DMS114 treated with DMSO at 0.1 percent for 48 hours (cell line): ENCODE results near the gene ATP2A1.
"Not testable (repeated sequence)": the region's sequence is repeated elsewhere in the genome, so short reads cannot be mapped to it uniquely, and the experiment has no call there.

ENCODE experiments used
- DNase-seq: peaks from one replicate; lab custom pipeline; 2025; ENCODE audit not compliant: unreplicated experiment; lab: John Stamatoyannopoulos, UW

The ATP2A1 gene

DNA sequence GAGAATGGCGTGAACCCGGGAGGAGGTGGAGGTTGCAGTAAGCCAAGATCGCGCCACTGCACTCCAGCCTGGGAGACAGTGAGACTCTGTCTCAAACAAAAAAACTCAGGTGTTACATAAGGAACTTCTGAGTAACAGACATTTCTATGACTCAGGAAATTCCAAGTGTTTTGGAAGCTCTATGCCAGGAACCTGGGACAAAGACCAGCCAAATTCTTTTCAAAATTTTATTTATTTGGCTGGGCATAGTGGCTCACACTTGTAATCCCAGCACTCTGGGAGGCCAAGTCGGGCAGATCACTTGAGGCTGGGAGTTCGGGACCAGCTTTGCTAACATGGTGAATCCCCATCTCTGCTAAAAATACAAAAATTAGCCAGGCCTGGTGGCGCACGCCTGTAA lies 19.9 kb upstream of the ATP2A1 start:
- no peak for DNase-seq

DNA sequence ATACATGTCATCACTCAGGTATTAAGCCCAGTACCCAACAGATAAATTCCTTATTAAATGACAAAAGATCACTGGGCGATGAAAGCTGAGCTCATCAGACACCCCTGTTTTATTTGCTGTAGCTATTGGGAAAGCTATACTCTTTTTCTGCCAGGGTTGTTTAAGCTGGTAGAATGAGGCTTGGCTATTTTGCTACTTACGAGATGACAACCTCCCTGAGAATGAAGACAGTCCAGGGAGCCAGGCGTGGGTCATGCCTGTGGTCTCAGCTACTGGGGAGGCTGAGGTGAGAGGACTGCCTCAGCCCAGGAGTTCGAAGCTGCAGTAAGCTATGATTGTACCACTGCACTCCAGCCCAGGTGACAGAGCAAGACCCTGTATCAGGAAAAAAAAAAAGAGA lies 19.0 kb upstream of the ATP2A1 start:
- no peak for DNase-seq

- DNase-seq, result no peak
Observed at GRCh38 chr16:28863929-28864793, 14.1 kb upstream of the ATP2A1 start.

DNA sequence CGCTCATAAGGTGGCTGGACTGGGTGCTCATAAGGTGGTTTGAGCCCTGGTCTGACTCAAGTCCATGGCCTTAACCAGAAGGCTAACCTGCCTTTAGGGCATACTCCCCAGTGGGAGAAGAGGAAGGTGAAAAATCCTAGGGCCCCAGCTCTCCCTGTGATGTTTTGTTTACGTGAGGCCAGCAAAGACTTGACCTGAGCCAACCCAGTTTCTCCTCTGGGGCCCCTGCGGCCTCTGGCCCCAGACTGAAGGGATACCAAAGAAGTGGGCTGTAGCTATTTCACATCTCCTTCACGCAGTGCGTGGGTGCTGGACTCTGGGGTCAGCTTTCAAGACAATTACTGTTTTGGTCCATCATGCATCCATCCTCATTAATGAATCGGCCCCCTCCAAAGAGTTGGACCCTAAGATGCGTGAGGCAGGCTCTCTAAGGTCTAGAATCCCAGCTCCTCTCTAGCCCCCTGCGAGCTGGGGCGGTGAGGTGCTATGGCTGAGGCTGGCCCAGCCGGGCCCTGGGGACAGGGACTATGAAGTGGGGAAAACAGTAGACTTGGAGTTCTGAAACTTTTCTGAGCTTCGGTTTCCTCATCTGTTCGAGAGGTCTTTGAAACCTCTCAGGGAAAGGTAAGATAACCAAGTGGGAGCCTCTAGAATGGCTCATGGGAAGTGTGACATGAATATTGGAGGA lies 13.1 kb upstream of the ATP2A1 start:
- no peak for DNase-seq

DNA sequence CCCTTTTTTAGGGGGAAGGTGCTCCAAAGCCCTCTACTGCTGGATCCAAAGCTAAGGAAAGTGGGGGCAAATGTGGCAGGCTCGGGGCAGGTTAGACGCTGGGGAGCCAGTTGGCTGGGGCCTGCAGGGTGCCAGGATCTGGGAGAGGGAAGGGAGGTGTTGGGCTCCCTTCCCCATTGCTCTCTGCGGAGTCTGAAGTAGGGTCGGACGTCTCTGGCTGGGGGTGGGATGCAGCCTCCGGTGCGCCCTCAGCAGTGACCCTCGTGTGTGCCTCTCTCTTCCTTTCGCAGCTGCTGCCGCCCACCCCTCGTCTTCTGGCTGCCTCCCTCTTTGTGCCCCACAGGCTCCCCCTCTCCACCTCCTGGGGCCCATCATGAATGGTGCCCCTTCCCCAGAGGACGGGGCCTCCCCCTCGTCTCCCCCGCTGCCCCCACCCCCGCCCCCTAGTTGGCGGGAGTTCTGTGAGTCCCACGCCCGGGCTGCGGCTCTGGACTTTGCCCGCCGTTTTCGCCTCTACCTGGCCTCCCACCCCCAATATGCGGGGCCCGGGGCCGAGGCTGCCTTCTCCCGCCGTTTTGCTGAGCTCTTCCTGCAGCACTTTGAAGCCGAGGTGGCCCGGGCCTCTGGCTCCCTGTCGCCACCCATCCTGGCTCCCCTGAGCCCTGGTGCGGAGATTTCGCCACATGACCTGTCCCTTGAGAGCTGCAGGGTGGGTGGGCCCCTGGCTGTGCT lies 12.4 kb upstream of the ATP2A1 start:
- no peak for DNase-seq

DNA sequence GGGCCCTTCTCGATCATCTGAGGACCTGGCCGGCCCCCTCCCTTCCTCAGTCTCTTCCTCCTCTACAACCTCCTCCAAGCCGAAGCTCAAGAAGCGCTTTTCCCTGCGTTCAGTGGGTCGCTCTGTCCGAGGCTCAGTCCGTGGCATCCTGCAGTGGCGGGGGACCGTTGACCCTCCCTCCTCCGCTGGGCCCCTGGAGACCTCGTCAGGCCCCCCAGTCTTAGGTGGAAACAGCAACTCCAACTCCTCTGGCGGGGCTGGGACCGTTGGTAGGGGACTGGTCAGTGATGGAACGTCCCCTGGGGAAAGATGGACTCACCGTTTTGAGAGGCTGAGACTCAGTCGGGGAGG lies 11.9 kb upstream of the ATP2A1 start:
- no peak for DNase-seq

DNA sequence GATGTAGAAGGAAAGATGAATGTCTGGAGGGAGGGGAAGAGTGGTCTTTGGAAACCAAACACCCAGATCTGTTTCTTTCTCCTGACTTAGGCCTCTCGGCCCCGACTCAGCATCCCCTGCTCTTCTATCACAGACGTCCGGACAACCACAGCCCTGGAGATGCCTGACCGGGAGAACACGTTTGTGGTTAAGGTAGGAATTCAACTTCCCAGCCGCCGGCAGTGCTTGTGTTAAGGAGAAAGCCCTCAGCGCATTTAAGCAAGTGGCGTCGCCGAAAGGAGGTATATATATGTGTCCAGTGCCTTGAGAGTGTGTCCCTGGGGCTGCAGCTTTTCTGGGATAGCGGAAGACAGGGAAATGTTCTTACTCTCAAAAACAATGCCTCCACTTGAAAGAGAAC lies 11.0 kb upstream of the ATP2A1 start:
- no peak for DNase-seq

GRCh38 chr16:28867646-28868045 lies 10.6 kb upstream of the ATP2A1 start:
- DNase-seq, result not testable (repeated sequence)

- DNase-seq, result no peak
Observed at GRCh38 chr16:28869201-28869600, 9.1 kb upstream of the ATP2A1 start.

- DNase-seq, result no peak
Observed at GRCh38 chr16:28872952-28873351, 5.3 kb upstream of the ATP2A1 start.

DNA sequence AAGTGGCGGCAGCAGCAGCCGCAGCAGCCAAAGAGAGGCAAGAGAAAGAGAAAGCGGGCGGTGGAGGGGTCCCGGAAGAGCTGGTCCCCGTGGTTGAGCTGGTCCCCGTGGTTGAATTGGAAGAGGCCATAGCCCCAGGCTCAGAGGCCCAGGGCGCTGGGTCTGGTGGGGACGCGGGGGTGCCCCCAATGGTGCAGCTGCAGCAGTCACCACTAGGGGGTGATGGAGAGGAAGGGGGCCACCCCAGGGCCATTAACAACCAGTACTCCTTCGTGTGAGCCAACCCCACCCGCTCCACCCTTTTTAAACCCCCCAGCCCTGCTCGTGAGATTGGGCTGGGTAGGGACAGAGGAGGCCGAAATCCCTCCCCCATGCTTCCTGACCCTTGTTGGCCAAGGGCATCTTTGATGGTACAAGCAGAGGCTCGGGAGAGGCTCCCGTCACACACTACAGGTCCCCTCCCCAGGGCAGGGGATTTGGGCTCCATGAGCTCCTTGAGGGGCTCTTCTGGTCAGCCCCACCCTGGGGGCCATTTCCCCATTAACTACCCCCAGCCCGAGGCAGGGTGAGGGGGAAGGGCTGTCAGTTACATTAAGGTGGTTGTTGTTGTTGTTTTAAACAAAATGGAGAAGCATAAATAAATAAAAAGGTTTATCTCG lies 4.6 kb upstream of the ATP2A1 start:
- DNase-seq, result no peak

GRCh38 chr16:28874406-28874805 lies 3.9 kb upstream of the ATP2A1 start:
- no peak for DNase-seq

DNA sequence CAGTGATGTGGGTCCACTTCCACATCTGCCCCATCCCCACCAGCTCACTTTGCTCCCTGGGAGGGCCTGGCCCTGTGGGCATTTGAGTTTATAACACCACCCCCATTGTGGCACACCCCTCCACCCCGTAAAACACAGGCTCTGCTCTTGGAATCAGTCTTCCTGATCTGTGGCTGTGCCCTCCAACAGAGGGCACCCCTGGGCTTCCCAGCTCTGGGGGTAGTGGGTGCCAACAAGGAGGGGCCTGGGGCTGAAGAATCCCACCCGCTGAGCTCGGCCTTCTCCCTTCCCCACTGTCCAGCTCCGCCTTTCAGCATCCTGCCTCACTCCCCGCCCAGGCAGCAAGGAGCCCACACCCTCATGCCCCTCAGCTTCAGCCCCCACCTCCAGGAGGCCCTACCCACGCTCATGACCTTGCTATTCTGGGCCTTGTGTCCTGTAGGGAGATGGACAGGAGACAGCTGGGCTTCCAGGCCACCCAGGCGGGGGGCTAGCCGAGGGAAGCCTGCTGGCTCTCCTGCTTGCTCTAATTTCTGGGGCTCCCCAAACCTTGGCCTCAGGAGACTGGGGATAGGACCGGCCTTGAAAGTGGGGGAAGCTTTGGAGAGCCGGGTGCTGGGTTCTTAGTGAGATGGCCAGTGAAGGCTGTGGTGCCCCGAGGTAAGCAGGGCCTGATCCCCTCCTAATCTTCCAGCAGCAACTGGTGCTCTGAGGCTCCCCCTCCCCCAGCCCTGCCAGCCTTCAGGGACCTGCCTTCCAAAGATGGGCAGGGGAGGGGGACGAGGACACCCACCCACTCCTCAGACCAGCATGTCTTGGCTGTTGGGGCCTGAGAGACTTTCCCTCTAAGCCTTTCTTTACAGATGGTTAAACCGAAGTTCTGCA lies 2.9 kb upstream of the ATP2A1 start:
- no peak for DNase-seq

GRCh38 chr16:28876019-28876659 lies 2.1 kb upstream of the ATP2A1 start:
- no peak for DNase-seq

DNA sequence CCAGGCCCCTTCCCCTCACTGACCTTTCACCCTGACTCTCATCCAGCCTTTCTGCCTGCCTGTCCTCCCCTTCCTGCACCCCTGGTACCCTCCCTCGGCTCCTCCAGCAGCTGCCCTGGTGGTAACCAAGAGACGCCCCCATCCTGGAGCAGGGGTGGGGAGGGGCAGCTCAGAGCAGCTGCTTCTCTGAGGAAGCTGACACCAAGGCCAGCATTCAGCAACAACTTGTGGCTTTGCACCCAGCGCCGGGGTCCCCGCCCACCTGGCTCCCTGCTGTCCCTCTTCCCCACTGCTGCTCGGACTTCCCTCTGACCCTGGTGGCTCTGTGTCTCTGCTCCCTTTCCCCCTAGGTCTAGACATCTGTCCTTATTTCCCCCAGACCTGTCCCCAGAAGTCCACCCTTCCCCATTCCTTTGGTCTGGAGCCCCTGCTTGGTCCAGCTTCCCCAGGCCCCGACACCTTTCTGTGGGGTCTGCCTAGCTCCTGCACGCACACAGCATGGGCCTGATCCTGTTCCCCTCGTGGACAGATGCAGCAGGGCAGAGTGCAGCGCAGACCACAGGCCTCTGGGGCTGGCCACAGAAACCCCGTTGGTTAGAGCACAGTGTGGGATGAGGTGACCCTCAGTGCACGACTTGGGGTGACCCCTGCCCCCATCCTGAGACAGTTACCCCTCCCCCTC lies 1.2 kb upstream of the ATP2A1 start:
- no peak for DNase-seq

DNA sequence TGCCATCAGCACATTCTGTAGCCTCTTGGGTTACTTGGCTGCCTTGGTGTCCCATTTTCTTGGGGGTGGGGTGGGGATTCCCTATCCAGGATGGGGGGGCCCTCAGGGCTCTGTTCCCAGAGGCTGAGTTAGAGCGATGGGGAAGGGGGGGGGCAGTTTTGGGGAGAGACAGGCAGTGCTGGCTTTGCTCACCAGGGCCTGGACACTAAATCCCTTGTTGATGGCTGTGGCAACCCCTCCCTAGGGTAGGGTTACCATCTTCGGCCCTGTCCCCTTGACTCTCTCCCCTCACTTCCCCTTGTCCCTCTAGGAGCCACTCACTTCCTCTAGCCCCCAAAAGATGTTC lies 660 bp upstream of the ATP2A1 start:
- DNase-seq, result no peak

GRCh38 chr16:28879261-28879840 lies 1.1 kb downstream of the ATP2A1 start:
- DNase-seq, result no peak

DNA sequence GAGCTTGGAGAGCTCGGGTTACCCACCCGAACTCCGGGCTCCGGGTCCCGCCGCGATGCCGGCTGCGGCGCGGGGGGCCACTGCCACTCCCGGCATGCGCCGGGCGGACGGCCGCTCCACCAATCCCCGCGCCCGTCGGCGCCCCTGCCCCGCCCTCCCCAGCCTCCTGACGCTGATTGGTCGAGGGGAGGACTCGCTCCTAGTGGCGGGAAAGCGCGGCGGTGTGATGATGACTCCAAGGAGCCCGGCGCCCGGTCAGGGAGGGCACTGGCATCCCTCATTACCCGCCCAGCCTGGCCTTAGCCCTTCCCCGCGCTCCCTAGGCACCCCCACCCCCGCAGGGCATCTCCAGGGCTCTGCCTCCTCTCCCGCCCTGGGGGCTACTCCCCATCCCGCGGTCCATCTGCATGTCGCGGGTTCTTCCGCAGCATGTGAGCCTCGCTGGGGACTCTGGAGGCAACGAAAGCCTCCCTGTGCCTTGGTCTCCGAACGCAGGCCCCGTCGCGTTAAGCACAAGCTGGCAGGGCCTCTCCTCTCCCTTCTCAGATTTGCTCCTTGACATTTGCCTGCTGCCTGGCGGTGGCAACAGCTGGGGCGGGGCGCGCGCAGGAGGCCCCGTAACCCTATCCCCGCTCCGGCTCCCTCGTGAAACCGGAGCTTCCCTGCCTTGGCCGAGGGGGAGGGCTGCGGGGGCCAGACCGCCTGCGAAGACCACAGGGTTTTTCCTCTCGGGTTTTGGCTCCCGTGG lies 1.7 kb downstream of the ATP2A1 start:
- DNase-seq, result peak; percentile 74

DNA sequence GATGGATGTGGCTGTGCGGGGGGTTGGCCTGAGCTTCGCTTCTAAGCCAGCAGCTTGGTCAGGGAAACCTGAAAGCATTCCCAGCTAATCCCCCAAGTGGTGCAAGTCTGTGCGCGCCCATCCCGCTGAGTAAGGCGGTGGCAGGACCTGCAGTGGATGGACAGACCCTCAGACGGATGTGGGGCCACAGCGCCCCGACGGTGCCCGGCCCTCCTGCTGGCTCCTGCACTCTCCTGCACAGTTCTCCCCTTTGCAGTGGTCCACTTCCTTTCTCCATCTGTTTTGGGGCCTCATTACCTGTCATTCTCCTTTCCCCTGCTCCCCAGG lies 2.3 kb downstream of the ATP2A1 start:
- DNase-seq, result no peak
